HG03095 (cell line): Measurements from ENCODE around the gene NR2C2AP.
"Not testable (repeated sequence)": the region's sequence is repeated elsewhere in the genome, so short reads cannot be mapped to it uniquely, and the experiment has no call there.

Experiments
- ATAC-seq: cut with Tn5 transposase; IDR thresholded peaks from one replicate; pipeline ENCODE4 v1.9.1; 2021; ENCODE audit warnings: moderate library complexity; ENCODE audit not compliant: unreplicated experiment

Gene NR2C2AP

GRCh38 chr19:19185853-19186740 is 17.1 kb downstream of the NR2C2AP start:
- no peak for ATAC-seq

- ATAC-seq, result no peak
These were observed 21.7 kb downstream of the NR2C2AP start for GRCh38 chr19:19181488-19181998.

- no peak for ATAC-seq
These were observed 23.4 kb downstream of the NR2C2AP start for GRCh38 chr19:19179548-19180441.

- no peak for ATAC-seq
These were observed 26.3 kb downstream of the NR2C2AP start for GRCh38 chr19:19176950-19177349.

GRCh38 chr19:19173243-19173642 is 30.0 kb downstream of the NR2C2AP start:
- not testable (repeated sequence) for ATAC-seq

- no peak for ATAC-seq
These were observed 31.2 kb downstream of the NR2C2AP start for GRCh38 chr19:19171821-19172532.

- no peak for ATAC-seq
These were observed 32.1 kb downstream of the NR2C2AP start for GRCh38 chr19:19170873-19171672.

GRCh38 chr19:19170053-19170872 is 33.0 kb downstream of the NR2C2AP start, which contains the start of gene MEF2B:
Gene MEF2B, minus strand, starts transcription at chr19:19170263. Its CDS starts 19,528 bp downstream, at chr19:19150735.
- peak; percentile 81 for ATAC-seq

- no peak for ATAC-seq
These were observed 33.8 kb downstream of the NR2C2AP start for GRCh38 chr19:19169236-19170052.

GRCh38 chr19:19167612-19168011 is 35.6 kb downstream of the NR2C2AP start:
- ATAC-seq, result no peak

GRCh38 chr19:19165396-19165795 is 37.8 kb downstream of the NR2C2AP start:
- no peak for ATAC-seq

GRCh38 chr19:19162495-19162894 is 40.7 kb downstream of the NR2C2AP start:
- ATAC-seq, result no peak

GRCh38 chr19:19160461-19161035 is 42.7 kb downstream of the NR2C2AP start:
- no peak for ATAC-seq

- no peak for ATAC-seq
These were observed 43.7 kb downstream of the NR2C2AP start for GRCh38 chr19:19159534-19159933.

- no peak for ATAC-seq
These were observed 45.4 kb downstream of the NR2C2AP start for GRCh38 chr19:19157808-19158207.

- ATAC-seq, result no peak
These were observed 47.6 kb downstream of the NR2C2AP start for GRCh38 chr19:19155495-19156219.
